AG04450 (cell line): Measurements from ENCODE around the gene INSRR. TPM values are rescaled to one million over a fixed set of nuclear protein-coding genes. Genes with fewer than 3 reads are reported as not detected.
A peak's percentile ranks its signal among the peaks of the same experiment; 100 is the strongest.

Source experiments
- CTCF ChIA-PET: fragments of 300-600, 350-600 bp; formaldehyde crosslinking; extraction: SDS; loops from one replicate; lab custom pipeline; 2022; ENCODE audit warnings: antibody characterized with exemption, inconsistent platforms; lab: Charles Lee
- POLR2A ChIA-PET: fragments of 350-600 bp; formaldehyde crosslinking; extraction: SDS; loops from one replicate; lab custom pipeline; 2021; ENCODE audit warnings: antibody characterized with exemption, inconsistent platforms; lab: Yijun Ruan, JAX
- DNase-seq: peaks from one replicate; pipeline ENCODE4 v3.0.0-alpha.2; 2011; ENCODE audit warnings: low read depth, low spot score
- H3K27ac ChIP-seq: one replicate; pipeline ENCODE4 v1.5.1; 2012; ENCODE audit warnings: low read depth, low read length, control low read depth
- H3K27me3 ChIP-seq: one replicate; pipeline ENCODE4 v1.6.0; 2012; ENCODE audit warnings: low read length; ENCODE audit not compliant: control insufficient read depth, insufficient read depth
- H3K4me3 ChIP-seq: 2 replicates; pipeline ENCODE4 v1.5.1; 2011; ENCODE audit warnings: mild to moderate bottlenecking, low read depth, low read length, control low read depth
- H3K9me3 ChIP-seq: 2 replicates; pipeline ENCODE4 v1.5.1; 2012; ENCODE audit warnings: low read length; ENCODE audit not compliant: control insufficient read depth, insufficient read depth
- CTCF ChIP-seq: IDR thresholded peaks from 2 replicates; pipeline ENCODE4 v1.5.1; 2011; ENCODE audit warnings: low read depth, low read length, control low read depth, inconsistent platforms
- polyA plus RNA-seq: library from polyadenylated mRNA; depleted of rRNA; stranded (reverse); fragments of >200 nt; gene quantifications from 2 replicates; pipeline ENCODE4 v1.2.3, GENCODE V29; 2011

The INSRR gene
- polyA plus RNA-seq, 1 experiment, result not detected

- H3K9me3 ChIP-seq, result peaks cover 7% of the 10 kb centered on the region; the same call in 1 of the 2 replicates
- H3K4me3 ChIP-seq, result no peak overlapping the region
- CTCF ChIA-PET, result interaction anchor here (0.8 to 5.5 kb wide), 13 partner anchors 10 to 169 kb away, joined by 3 to 72 read pairs (median 8); partner anchors contain the start of gene METTL25B
- DNase-seq, result no peak
- TF ChIP-seq CTCF, result no peak
- peaks cover 80% of the 10 kb centered on the region for H3K27me3 ChIP-seq
- POLR2A ChIA-PET, result interaction anchor here (1.8 kb wide), 1 partner anchor 131 kb away, joined by 4 read pairs; the partner anchor contains the start of genes ISG20L2 and METTL25B
- no peak overlapping the region for H3K27ac ChIP-seq
These were observed 361 bp downstream of the INSRR start for GRCh38 chr1:156858555-156858956.

GRCh38 chr1:156857532-156857931 lies 1.4 kb downstream of the INSRR start:
- Histone ChIP-seq H3K4me3 (no peak overlapping the region), H3K27ac (no peak overlapping the region), H3K27me3 (peaks cover 77% of the 10 kb centered on the region), H3K9me3 (peaks cover 7% of the 10 kb centered on the region; the same call in 1 of the 2 replicates)
- TF ChIP-seq CTCF, result no peak
- POLR2A ChIA-PET, result interaction anchor here (0.9 kb wide), 1 partner anchor 52 kb away, joined by 3 read pairs; no protein-coding TSS in a partner anchor
- CTCF ChIA-PET, result interaction anchor here (1.2 to 5.5 kb wide), 5 partner anchors 19 to 168 kb away, joined by 5 to 72 read pairs (median 26); partner anchors contain the start of gene METTL25B
- DNase-seq, result no peak

- DNase-seq, result no peak
- TF ChIP-seq CTCF, result no peak
- Histone ChIP-seq H3K27me3 (peaks cover 72% of the 10 kb centered on the region), H3K9me3 (peaks cover 7% of the 10 kb centered on the region; the same call in 1 of the 2 replicates), H3K4me3 (no peak overlapping the region), H3K27ac (no peak overlapping the region)
- ChIA-PET POLR2A (no interaction called here), CTCF (interaction anchor here (0.6 to 1.3 kb wide), 5 partner anchors 8 to 1261 kb away, joined by 4 to 9 read pairs (median 5); no protein-coding TSS in a partner anchor)
These were observed 2.6 kb downstream of the INSRR start for GRCh38 chr1:156856282-156856785.

- H3K27ac ChIP-seq, result no peak overlapping the region
- peaks cover 7% of the 10 kb centered on the region; the same call in 1 of the 2 replicates for H3K9me3 ChIP-seq
- POLR2A ChIA-PET, result interaction anchor here (0.7 kb wide), 1 partner anchor 145 kb away, joined by 3 read pairs; no protein-coding TSS in a partner anchor
- peaks cover 67% of the 10 kb centered on the region for H3K27me3 ChIP-seq
- no peak for DNase-seq
- peak; percentile 24 for TF ChIP-seq CTCF
- CTCF ChIA-PET, result no interaction called here
- H3K4me3 ChIP-seq, result no peak overlapping the region
These were observed 4.3 kb downstream of the INSRR start for GRCh38 chr1:156854634-156855033.

GRCh38 chr1:156853761-156854160 lies 5.2 kb downstream of the INSRR start:
- no peak for DNase-seq
- POLR2A ChIA-PET, result no interaction called here
- CTCF ChIA-PET, result interaction anchor here (0.6 to 1.7 kb wide), 2 partner anchors 15 to 39 kb away, joined by 4 to 10 read pairs; no protein-coding TSS in a partner anchor
- TF ChIP-seq CTCF, result no peak
- H3K27ac ChIP-seq, result no peak overlapping the region
- peaks cover 67% of the 10 kb centered on the region for H3K27me3 ChIP-seq
- H3K9me3 ChIP-seq, result peaks cover 9% of the 10 kb centered on the region; the same call in 1 of the 2 replicates
- H3K4me3 ChIP-seq, result no peak overlapping the region
